GM23248 (cell line): ENCODE results near the gene ORAI2.

ENCODE experiments used
- EZH2 ChIP-seq: fragments of 200-600 bp; sonication (generic); IDR thresholded peaks from 2 replicates; pipeline ENCODE4 v1.6.1; 2018; ENCODE audit warnings: antibody characterized with exemption, mild to moderate bottlenecking; ENCODE audit not compliant: insufficient read depth, poor library complexity, severe bottlenecking
- EZH2phosphoT487 ChIP-seq: fragments of 200-600 bp; sonication (generic); IDR thresholded peaks from 2 replicates; pipeline ENCODE4 v1.6.1; 2018; ENCODE audit warnings: antibody characterized with exemption, moderate library complexity, mild to moderate bottlenecking, low read depth; ENCODE audit not compliant: insufficient read depth

- TF ChIP-seq EZH2 (no peak), EZH2phosphoT487 (no peak)
These were observed 19.1 kb downstream of the ORAI2 start for GRCh38 chr7:102452451-102452850.
